Stomach smooth muscle (tissue), 2 donors: Measurements from ENCODE around the gene ENPP7.
"Not testable (repeated sequence)": the region's sequence is repeated elsewhere in the genome, so short reads cannot be mapped to it uniquely, and the experiment has no call there.

Source experiments
- H3K27ac ChIP-seq: one replicate; pipeline ENCODE4 v1.7.0; 2013; ENCODE audit warnings: mild to moderate bottlenecking, low read length, inconsistent platforms
- H3K27me3 ChIP-seq, 2 donors: one replicate each; pipeline ENCODE4 v1.7.0; 2013; ENCODE audit warnings: low read length in 2 of 2; ENCODE audit not compliant: insufficient read depth in 2 of 2, control insufficient read depth in 1 of 2
- H3K36me3 ChIP-seq, 2 donors: one replicate each; pipeline ENCODE4 v1.7.0; 2013; ENCODE audit warnings: low read length in 2 of 2; ENCODE audit not compliant: control insufficient read depth in 2 of 2, insufficient read depth in 2 of 2
- H3K4me1 ChIP-seq: one replicate; pipeline ENCODE4 v1.7.0; 2013; ENCODE audit warnings: low read length; ENCODE audit not compliant: control insufficient read depth, insufficient read depth
- H3K4me3 ChIP-seq, 2 donors: one replicate each; pipeline ENCODE4 v1.7.0; 2013; ENCODE audit warnings: low read length in 2 of 2
- H3K9ac ChIP-seq, 2 donors: one replicate each; pipeline ENCODE4 v1.7.0; 2013; ENCODE audit warnings: low read length in 2 of 2, mild to moderate bottlenecking in 1 of 2
- H3K9me3 ChIP-seq, 2 donors: one replicate each; pipeline ENCODE4 v1.7.0; 2013; ENCODE audit warnings: low read length in 2 of 2; ENCODE audit not compliant: control insufficient read depth in 2 of 2
- donor health status: healthy.
- donor health status: Pancreatic carcinoma.

The ENPP7 gene

DNA sequence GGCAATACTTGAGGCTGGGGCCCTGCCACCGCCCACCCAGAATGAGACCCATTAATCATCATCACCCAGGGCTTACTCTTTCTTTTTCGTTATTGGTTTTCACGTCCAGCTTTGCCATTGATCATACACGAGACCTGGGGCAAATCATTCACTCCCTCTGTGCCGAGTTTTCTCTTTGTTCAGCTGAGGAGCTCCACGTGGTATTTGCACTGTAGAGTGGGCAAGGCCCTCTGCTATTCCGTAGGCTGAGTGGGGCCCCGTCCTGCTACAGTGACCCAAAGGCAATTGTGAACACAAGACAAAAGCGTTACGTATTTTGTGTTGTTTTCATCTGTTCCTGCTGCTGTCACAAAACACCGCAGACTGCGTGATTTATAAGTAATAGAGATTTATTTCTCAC lies 23.6 kb downstream of the ENPP7 start:
- Histone ChIP-seq H3K4me3 (no peak overlapping the region), H3K27ac (no peak overlapping the region), H3K27me3 (peaks cover 22 to 25% of the 10 kb centered on the region in 2 donors), H3K4me1 (no peaks in the 10 kb centered on the region), H3K9ac (no peak overlapping the region), H3K36me3 (no peaks in the 10 kb centered on the region), H3K9me3 (no peaks in the 10 kb centered on the region)

GRCh38 chr17:79754903-79755302 lies 24.2 kb downstream of the ENPP7 start:
- peaks cover 19 to 21% of the 10 kb centered on the region in 2 donors for H3K27me3 ChIP-seq
- H3K9me3 ChIP-seq = not testable (repeated sequence)

DNA sequence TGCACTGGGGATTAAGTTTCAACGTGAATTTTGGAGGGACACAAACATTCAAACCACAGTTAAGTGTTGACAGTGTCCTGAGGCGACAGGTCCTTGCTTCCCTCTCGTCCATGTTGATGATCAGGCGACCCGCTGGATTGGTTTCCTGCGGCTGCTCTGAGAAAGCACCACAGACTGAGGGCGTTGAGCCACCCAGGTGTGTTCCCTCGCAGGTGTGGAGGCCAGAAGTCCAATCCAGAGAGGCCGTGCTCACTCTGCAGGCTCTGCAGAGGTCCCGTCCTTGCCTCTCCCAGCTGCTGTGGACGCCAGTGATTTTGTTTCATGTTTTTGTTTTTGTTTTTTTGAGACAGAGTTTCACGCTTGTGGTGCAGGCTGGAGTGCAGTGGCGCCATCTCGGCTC lies 24.8 kb downstream of the ENPP7 start:
- no peak overlapping the region for H3K27ac ChIP-seq
- no peaks in the 10 kb centered on the region for H3K36me3 ChIP-seq
- peaks cover 19% of the 10 kb centered on the region in 2 donors for H3K27me3 ChIP-seq
- no peaks in the 10 kb centered on the region for H3K4me1 ChIP-seq
- no peak overlapping the region for H3K4me3 ChIP-seq
- no peaks in the 10 kb centered on the region for H3K9me3 ChIP-seq
- H3K9ac ChIP-seq = no peak overlapping the region

More at GRCh38 chr17:79754903-79755302, 24.2 kb downstream of the ENPP7 start:
- H3K36me3 ChIP-seq, H3K4me3 ChIP-seq, H3K4me1 ChIP-seq, H3K27ac ChIP-seq, H3K9ac ChIP-seq: not testable (repeated sequence)

- no peak overlapping the region for H3K4me3 ChIP-seq
These were observed 26.5 kb downstream of the ENPP7 start for GRCh38 chr17:79757140-79757745.

GRCh38 chr17:79758271-79758670 lies 27.5 kb downstream of the ENPP7 start:
- H3K27ac ChIP-seq = no peak overlapping the region
- no peaks in the 10 kb centered on the region for H3K36me3 ChIP-seq
- no peak overlapping the region for H3K9ac ChIP-seq
- no peaks in the 10 kb centered on the region for H3K9me3 ChIP-seq
- no peak overlapping the region for H3K4me3 ChIP-seq
- no peaks in the 10 kb centered on the region for H3K4me1 ChIP-seq
- H3K27me3 ChIP-seq = peaks cover 4 to 9% of the 10 kb centered on the region in 2 donors

More at GRCh38 chr17:79757140-79757745, 26.5 kb downstream of the ENPP7 start:
- Histone ChIP-seq H3K27me3 (peaks cover 6 to 10% of the 10 kb centered on the region in 2 donors), H3K9ac (no peak overlapping the region), H3K4me1 (no peaks in the 10 kb centered on the region), H3K9me3 (no peaks in the 10 kb centered on the region), H3K36me3 (no peaks in the 10 kb centered on the region), H3K27ac (no peak overlapping the region)

GRCh38 chr17:79760197-79760906 lies 29.6 kb downstream of the ENPP7 start:
- Histone ChIP-seq H3K9ac (no peak overlapping the region), H3K27me3 (peaks cover 2 to 4% of the 10 kb centered on the region in 2 donors), H3K27ac (no peak overlapping the region)

DNA sequence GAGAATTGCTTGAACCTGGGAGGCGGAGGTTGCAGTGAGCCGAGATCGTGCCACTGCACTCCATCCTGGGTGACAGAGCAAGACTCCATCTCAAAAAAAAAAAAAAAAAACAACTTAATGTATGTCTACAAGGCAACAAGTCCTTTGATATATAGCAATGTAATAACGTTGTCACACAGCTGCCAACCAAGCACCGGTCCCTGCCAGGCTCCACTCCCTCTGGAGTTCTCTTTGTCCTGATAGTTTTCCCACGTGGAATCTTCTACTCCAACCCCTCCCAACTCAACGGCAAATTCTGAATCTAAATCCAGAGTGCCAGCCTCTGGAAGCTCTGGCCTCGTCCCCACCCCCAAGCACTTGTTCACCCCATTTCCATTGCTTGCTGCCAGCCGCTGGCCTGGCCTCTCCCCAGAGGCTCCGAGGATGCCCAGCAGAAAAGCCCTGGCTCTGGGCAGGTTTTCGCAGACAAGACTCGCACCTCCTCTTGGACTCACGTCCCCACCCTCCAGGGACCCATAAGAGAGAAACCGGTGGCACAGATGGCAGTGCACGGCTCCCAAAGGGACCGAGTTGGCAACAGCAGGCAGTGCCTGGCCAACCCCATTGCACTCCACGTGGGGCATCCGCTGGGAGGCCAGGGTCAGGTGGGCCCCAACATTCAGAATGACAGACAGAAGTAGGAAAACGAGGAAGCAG lies 31.3 kb downstream of the ENPP7 start:
- Histone ChIP-seq H3K36me3 (no peaks in the 10 kb centered on the region), H3K27ac (no peak overlapping the region), H3K27me3 (peaks cover 0 to 1% of the 10 kb centered on the region in 2 donors)

More at GRCh38 chr17:79760197-79760906, 29.6 kb downstream of the ENPP7 start:
- Histone ChIP-seq H3K36me3 (no peaks in the 10 kb centered on the region), H3K4me3 (no peak overlapping the region), H3K4me1 (no peaks in the 10 kb centered on the region), H3K9me3 (no peaks in the 10 kb centered on the region)

GRCh38 chr17:79765708-79766107 lies 35.0 kb downstream of the ENPP7 start:
- Histone ChIP-seq H3K27ac (no peak overlapping the region), H3K4me3 (no peak overlapping the region), H3K4me1 (no peaks in the 10 kb centered on the region), H3K9me3 (no peaks in the 10 kb centered on the region), H3K27me3 (peaks cover 0 to 8% of the 10 kb centered on the region in 2 donors), H3K36me3 (no peaks in the 10 kb centered on the region), H3K9ac (no peak overlapping the region)

More for the DNA sequence above, 31.3 kb downstream of the ENPP7 start:
- Histone ChIP-seq H3K4me3 (no peak overlapping the region), H3K9ac (no peak overlapping the region), H3K9me3 (no peaks in the 10 kb centered on the region), H3K4me1 (no peaks in the 10 kb centered on the region)

- Histone ChIP-seq H3K27me3 (peaks cover 0 to 27% of the 10 kb centered on the region in 2 donors), H3K4me3 (no peak overlapping the region), H3K9me3 (no peaks in the 10 kb centered on the region), H3K27ac (no peak overlapping the region), H3K4me1 (no peaks in the 10 kb centered on the region), H3K36me3 (no peaks in the 10 kb centered on the region), H3K9ac (no peak overlapping the region)
These were observed 39.1 kb downstream of the ENPP7 start for GRCh38 chr17:79769570-79770506.

GRCh38 chr17:79771276-79771675 lies 40.5 kb downstream of the ENPP7 start:
- Histone ChIP-seq H3K36me3 (no peaks in the 10 kb centered on the region), H3K27me3 (peaks cover 13 to 40% of the 10 kb centered on the region in 2 donors), H3K4me3 (no peak overlapping the region), H3K4me1 (no peaks in the 10 kb centered on the region), H3K9me3 (no peaks in the 10 kb centered on the region), H3K9ac (no peak overlapping the region), H3K27ac (no peak overlapping the region)
